ENCODE data around the gene NTNG1. TPM values are rescaled to one million over a fixed set of nuclear protein-coding genes. Genes with fewer than 3 reads are reported as not detected.

The NTNG1 gene
- total and polyA plus RNA-seq, 2 of the 4 experiments (the other 2 are of a cell fraction) = 1.2 to 2.3 TPM

DNA sequence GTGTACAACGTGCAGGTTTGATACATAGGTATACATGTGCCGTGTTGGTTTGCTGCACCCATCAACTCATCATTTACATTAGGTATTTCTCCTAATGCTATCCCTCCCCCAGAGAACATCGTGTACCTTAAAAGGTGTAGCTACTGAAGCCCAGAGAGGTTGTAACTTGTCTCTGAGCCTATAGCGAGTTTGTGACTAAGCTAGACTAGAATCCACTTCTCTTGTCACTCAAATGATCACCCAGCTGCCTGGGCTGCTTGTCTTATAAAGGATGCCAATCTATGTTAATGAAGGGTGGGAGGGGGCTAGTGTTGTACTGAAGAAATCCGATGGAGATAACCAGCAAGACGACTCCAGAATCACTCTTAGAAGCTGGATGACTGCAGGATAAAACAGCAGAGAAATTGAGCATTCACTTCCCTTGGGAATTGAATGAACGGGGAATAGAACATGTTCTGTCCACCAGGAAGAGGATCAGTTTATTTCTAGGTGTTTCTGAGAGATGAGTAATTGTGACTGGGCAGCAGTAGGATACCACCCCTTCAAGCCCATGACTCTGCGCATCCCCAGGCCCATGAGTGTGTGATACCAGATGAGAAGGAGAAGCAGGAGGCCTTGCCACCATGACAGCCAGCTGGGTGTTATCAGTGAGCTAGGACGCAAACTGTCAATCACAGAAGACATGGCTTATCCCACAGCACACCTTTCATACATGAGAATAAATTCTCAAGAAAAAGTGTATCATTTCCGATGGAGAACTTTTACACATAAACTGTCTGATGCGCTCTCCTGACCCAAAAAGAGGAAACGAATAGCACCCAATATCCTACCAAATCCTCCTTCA, 390.4 kb downstream of the NTNG1 start:
- Histone ChIP-seq H2AK9ac (replicated peaks; ENCODE audit: low read depth, low read length, poor library complexity) (no peak overlapping the region), H3K9me3 (ENCODE audit: control insufficient read depth, insufficient read depth, low read length) (no peaks in the 10 kb centered on the region), H2BK20ac (ENCODE audit: low read depth, low read length) (no peak overlapping the region), H3K4me2 (ENCODE audit: low read depth, low read length) (no peak overlapping the region), H3K79me1 (ENCODE audit: low read depth in 1 of 2, low read length in 2 of 2) (no peaks in the 10 kb centered on the region), H3K27me3 (ENCODE audit: control insufficient read depth, insufficient read depth, low read length) (no peaks in the 10 kb centered on the region), H2AFZ (replicated peaks; ENCODE audit: low read length, poor library complexity) (no peak overlapping the region), H4K91ac (ENCODE audit: insufficient read depth, low read depth, low read length) (no peak overlapping the region), H3K4ac (ENCODE audit: low read depth, low read length) (no peak overlapping the region), H3K56ac (ENCODE audit: extremely low read depth, insufficient read depth, low read length) (no peak overlapping the region), H3K23ac (ENCODE audit: low read depth, low read length) (no peak overlapping the region), H3K4me3 (ENCODE audit: insufficient read depth, low read depth, low read length) (no peak overlapping the region), H3K27ac (ENCODE audit: insufficient read depth, low read length) (no peak overlapping the region), H3K9me1 (ENCODE audit: insufficient read depth, low read length) (no peaks in the 10 kb centered on the region), H4K8ac (ENCODE audit: low read depth in 2 of 2, low read length in 2 of 2) (no peak overlapping the region), H4K5ac (ENCODE audit: low read depth, low read length) (no peak overlapping the region), H2AK5ac (ENCODE audit: low read depth, low read length) (no peak overlapping the region), H2BK15ac (ENCODE audit: low read depth, low read length) (no peak overlapping the region), H3K18ac (ENCODE audit: low read depth, low read length) (no peak overlapping the region), H2BK5ac (ENCODE audit: low read depth, low read length, poor library complexity, severe bottlenecking) (no peak overlapping the region), H2BK120ac (ENCODE audit: low read depth, low read length) (no peak overlapping the region), H3K9ac (ENCODE audit: low read depth, low read length) (no peak overlapping the region), H3K4me1 (ENCODE audit: control insufficient read depth, insufficient read depth, low read length) (no peaks in the 10 kb centered on the region), H3K14ac (replicated peaks; ENCODE audit: low read depth, low read length) (no peak overlapping the region), H4K20me1 (ENCODE audit: insufficient read depth, low read length) (no peaks in the 10 kb centered on the region), H3K36me3 (ENCODE audit: control insufficient read depth, insufficient read depth, low read length) (no peaks in the 10 kb centered on the region)
- ATAC-seq (ENCODE audit: low read depth) (no peak), DNase-seq (no peak)
- BruUV-seq (replicated peaks) = no TSS peak
- in situ Hi-C loops (cut with MboI; ENCODE audit: low sequenced_read_pairs) (no loop called here), intact Hi-C loops (cut with micrococcal nuclease) (no loop called here), dilution Hi-C loops (cut with HindIII; ENCODE audit: low sequenced_read_pairs, unreplicated experiment) (no loop called here)
- TF ChIP-seq RAD21 (IDR thresholded peaks at IDR 0.05; ENCODE audit: low read length) (no peak), MAFK (IDR thresholded peaks at IDR 0.05; ENCODE audit: low read depth, low read length) (no peak), NFE2L2 (IDR thresholded peaks at IDR 0.05; ENCODE audit: low read depth, low read length) (no peak), FOS (IDR thresholded peaks at IDR 0.05; ENCODE audit: low read depth, low read length) (no peak), RCOR1 (IDR thresholded peaks at IDR 0.05; ENCODE audit: insufficient replicate concordance, low read length) (no peak), RFX5 (IDR thresholded peaks at IDR 0.05; ENCODE audit: low read depth, low read length) (no peak), CHD1 (IDR thresholded peaks at IDR 0.05; ENCODE audit: low read depth, low read length) (no peak)
- TF ChIP-seq, protein P1, sequence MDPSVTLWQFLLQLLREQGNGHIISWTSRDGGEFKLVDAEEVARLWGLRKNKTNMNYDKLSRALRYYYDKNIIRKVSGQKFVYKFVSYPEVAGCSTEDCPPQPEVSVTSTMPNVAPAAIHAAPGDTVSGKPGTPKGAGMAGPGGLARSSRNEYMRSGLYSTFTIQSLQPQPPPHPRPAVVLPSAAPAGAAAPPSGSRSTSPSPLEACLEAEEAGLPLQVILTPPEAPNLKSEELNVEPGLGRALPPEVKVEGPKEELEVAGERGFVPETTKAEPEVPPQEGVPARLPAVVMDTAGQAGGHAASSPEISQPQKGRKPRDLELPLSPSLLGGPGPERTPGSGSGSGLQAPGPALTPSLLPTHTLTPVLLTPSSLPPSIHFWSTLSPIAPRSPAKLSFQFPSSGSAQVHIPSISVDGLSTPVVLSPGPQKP (IDR thresholded peaks at IDR 0.05; ENCODE audit: borderline replicate concordance, low read depth, low read length) = no peak
- TF ChIP-seq, protein P2, sequence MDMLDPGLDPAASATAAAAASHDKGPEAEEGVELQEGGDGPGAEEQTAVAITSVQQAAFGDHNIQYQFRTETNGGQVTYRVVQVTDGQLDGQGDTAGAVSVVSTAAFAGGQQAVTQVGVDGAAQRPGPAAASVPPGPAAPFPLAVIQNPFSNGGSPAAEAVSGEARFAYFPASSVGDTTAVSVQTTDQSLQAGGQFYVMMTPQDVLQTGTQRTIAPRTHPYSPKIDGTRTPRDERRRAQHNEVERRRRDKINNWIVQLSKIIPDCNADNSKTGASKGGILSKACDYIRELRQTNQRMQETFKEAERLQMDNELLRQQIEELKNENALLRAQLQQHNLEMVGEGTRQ (IDR thresholded peaks at IDR 0.05; ENCODE audit: low read depth, low read length) = no peak
- WGBS, 2 experiments (ENCODE audit: extremely low coverage in 2 of 2, insufficient read length in 1 of 2) = no CpG with 5 or more reads among the region's 12 CpGs
- ChIA-PET CTCF (no interaction called here), POLR2A (ENCODE audit: unreplicated experiment) (no interaction called here)

Data from IMR-90 (cell line).